SKM-1 treated with dmso at 0.1 percent for 144 hours (cell line): ENCODE measurements around the gene NDUFA13.

Source experiments
- DNase-seq: peaks from one replicate; lab custom pipeline; 2025; ENCODE audit not compliant: unreplicated experiment; lab: John Stamatoyannopoulos, UW

The NDUFA13 gene

DNA sequence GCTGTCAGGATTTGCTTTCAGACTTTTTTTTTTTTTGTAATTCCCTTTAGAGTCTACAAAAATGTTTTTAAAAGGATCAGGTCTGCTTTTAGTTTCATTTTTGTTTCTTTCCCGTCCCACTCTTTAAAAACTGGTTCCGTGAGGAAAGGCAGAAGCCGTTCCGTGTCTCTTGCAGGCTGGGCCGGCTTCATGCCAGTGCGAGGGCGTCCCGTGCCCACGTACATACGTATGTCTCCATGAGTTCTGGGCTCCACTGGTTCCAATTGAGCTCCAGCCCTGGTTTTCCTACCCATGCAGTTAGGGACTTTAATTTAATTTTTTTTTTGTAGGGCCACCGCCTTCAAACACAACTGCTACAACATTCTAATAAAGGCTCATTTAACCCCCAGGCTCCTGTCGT lies 9.4 kb upstream of the NDUFA13 start:
- DNase-seq, result no peak

DNA sequence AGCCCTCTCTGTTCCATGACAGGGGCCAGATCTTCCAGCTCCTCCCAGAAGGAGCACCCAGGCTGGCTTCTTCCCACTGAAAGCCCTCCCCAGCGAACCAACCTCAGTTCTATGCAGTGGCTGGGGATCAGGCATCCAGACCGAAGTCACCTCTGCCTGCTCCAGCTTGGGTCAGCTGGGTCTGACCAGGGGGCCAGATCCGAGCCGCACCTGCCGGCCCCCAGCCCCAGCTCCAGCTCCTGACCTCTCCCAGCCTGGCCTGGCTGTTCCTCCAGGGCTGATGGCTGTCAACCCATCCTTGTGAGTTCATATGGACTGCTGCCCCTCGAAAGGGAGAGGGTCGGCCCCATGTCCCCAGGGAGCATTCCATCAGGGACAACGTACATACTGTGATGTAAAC lies 8.7 kb upstream of the NDUFA13 start:
- DNase-seq, result no peak

DNA sequence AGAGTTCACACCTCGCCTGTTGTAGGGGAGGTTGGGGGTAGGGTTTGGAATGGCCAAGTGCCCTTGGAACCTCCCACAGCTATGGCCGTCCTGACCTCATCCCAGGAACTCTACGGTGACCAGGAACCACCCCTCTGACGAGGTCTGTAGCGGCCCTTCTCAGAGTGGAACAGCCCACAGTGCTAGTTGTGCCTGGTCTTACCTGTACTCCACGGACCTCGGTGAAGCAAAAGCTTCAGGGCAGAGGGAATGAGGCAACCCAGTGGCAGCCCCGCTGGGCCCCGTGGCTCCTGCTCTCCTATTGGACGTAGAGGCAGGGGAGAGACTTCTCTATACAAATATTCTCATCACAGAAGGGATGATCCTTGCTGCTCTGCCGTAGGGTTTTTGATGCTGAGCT lies 7.8 kb upstream of the NDUFA13 start:
- DNase-seq, result no peak

DNA sequence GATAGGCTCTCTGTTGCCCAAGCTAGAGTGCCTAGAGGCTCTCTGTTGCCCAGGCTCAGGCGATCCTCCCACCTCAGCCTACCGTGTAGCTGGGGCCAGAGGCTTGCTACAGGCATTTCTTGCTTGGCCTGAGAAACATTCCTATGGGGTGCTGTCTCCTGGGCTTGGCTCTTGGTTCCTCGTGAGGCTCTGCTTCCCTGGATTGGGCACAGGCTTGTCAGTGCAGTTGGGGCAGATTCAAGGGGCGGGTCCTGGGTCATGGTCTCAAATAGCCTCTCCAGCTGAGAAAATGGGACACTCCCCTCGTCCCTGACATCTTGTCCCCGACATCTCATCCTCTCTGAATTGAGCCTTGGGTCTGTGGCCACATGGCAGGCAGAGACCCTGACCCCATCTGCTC lies 5.6 kb upstream of the NDUFA13 start:
- no peak for DNase-seq

DNA sequence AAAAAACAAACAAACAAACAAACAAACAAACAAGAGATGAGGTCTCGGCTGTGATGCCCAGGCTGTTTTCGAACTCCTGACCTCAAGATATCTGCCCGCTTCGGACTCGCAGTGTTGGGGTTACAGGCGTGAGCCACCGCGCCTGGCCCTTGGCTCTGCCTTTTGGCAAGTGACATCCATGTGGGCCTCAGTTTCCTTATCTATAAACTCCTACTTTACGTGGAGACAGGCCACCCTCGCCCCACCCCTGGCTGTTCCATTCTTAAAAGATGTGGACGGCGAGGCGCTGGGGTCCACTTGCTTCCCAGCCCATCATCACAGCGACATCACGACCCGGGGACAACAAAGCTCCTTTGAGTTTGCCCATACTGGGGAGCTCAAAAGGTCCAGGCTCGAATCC lies 2.3 kb upstream of the NDUFA13 start:
- no peak for DNase-seq

DNA sequence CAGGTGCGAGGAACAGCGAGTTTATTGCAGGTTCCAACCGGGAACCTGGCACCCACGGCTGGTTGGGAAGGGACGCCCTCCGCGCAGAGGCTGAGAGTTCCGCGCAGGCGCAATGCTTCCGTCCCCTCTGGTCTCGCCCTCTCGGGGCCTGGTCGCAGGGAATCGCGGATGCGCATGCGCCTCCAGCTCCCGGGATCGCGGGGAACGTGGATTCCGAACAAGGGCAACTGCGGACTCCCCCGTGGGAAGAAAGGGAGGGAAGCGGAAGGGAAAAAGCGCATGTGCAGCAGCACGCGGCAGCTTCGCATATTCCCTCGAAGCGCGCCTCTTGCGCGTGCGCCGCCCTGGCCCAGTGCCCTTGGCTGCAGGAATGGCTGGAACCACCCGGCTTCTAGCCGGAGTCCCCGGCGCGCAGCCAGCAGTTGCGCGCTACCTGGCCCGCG lies 1.8 kb upstream of the NDUFA13 start:
- DNase-seq, result no peak

DNA sequence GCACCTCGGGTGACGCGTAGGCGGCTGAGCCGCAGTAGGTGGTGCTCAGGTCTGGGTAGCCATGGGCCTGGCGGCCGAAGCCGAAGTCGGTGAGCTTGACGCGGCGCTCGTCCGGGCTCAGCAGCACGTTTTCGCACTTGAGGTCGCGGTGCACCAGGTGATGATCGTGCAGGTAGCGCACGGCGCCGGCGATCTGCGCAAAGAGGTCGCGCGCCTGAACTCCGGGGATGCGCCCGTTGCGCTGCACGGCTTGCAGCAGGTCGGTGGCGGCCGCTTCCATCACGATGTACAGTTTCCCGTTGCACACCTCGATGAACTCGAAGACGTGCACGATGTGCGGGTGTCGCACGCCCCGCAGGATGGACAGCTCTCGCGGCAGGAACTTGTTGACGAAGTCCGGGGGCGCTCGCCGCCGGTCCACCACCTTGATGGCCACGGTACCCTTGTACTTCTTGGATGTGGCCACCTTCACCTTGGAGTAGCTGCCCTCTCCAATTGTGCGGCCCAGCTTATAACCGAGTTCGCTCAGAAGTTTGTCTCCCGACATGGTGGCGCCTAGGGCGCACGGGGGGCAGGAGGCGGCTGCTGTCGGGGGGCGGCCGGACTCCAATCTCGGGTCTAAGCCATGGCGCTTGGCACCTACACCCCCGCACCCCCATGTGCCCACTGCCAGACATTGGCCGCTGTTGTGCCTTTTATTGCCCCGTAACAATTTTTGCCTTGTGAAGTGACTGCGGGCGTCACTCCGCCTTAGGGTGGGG lies 964 bp upstream of the NDUFA13 start, which contains the start of gene TSSK6:
Gene TSSK6 (minus strand): TSS at position 668 of the 761 bp plus-strand sequence. CDS start 121 bp downstream, at position 547.
- no peak for DNase-seq

DNA sequence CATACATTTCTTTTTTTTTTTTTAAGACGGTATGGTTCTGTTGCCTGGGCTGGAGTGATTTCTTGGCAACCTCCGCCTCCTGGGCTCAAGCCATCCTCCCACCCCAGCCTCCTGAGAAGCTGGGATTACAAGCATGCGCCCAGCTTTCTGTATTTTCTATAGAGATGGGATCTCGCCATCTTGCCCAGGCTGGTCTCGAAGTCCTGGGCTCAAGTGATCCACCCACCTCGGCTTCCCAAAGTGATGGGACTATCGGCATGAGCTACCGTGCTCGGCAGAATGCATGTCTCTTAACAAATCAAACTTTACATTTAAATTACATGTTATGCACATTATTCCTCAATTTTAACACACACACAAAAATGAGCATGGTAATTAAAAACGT lies 1.2 kb downstream of the NDUFA13 start:
- DNase-seq, result no peak

DNA sequence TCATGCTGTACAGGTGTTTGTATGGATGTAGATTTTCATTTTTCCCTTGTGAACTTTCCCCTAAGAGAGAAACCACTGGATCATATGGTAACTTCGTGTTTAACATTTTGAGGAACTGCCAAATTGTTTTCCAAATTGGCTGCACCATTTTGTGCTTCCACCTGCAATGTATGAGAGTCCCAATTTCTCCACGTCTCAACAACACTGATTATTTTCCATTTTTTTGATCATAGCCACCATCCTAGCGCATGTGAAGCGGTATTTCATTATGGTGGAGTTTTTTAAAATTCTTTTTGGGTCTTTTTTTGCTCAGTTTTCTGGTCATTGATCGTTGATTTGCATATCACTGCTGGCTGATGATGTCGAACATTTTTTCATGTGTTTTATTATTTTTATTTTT lies 5.0 kb downstream of the NDUFA13 start:
- no peak for DNase-seq

DNA sequence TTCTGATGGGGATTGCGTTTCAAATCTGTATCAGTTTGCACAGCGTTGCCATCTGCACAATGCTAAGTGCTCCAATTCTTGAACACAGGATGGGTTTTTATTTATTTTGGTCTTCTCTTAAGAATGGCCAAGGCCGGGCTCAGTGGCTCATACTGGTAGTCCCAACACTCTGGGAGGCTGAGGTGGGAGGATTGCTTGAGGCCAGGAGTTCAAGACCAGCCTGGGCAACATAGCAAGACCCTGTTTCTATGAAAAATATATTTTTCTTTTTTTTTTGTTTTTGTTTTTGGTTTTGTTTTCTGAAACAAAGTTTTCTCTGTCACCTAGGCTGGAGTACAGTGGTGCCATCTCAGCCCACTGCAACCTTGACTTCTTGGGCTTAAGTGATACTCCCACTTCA lies 7.2 kb downstream of the NDUFA13 start:
- DNase-seq, result no peak

DNA sequence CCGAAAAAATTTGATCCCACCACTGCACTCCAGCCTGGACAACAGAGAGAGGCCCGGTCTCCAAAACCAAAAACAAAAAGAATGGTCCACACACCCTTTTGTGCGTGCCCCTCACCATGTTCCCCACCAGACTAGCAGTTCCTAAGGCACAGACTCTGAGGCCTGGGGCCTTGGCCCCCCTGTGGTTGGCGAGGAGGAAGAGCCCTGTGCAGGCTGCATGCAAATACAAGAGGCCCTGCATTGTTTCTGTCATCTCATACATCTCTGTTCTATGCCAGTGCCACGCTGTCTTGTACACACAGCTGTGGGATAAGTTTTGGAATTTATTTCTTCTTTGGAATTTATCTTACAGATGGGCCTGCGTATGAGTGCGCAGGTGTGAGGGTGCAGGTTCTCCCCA lies 8.0 kb downstream of the NDUFA13 start:
- DNase-seq, result no peak

DNA sequence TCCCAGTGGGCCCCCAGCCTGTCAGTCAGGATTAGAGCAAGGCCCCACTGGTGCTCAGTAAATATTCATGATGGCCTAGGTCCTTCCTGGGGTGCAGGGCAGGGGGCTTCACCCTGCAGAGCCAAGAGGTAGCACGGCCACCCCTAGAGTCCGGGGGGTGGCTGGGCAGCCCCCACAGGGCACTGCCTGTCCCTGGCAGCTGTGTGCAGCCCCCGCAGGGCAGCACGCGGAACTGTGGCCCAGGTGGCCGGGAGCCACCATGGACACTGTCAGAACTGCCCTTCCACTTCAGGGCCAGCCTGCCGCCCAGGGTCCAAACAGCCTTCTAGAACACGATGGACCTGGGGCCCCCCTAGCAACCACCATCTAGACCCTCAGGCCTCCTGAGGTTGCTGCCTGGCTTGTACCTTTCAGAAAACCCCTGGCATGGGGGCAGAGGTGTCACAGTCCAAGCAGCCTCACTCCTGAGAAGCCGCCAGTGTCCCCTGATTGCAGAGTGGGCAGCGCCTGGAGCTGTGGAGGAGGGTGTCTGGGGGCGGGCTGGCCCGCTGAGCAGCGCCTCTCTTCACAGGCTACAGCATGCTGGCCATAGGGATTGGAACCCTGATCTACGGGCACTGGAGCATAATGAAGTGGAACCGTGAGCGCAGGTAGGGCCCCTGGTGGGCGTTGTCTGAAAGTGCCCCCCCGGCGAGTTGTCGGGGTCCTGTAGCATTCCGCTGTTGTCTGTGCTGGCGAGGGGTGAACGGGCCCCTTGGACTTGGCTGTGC lies 9.8 kb downstream of the NDUFA13 start:
- no peak for DNase-seq

DNA sequence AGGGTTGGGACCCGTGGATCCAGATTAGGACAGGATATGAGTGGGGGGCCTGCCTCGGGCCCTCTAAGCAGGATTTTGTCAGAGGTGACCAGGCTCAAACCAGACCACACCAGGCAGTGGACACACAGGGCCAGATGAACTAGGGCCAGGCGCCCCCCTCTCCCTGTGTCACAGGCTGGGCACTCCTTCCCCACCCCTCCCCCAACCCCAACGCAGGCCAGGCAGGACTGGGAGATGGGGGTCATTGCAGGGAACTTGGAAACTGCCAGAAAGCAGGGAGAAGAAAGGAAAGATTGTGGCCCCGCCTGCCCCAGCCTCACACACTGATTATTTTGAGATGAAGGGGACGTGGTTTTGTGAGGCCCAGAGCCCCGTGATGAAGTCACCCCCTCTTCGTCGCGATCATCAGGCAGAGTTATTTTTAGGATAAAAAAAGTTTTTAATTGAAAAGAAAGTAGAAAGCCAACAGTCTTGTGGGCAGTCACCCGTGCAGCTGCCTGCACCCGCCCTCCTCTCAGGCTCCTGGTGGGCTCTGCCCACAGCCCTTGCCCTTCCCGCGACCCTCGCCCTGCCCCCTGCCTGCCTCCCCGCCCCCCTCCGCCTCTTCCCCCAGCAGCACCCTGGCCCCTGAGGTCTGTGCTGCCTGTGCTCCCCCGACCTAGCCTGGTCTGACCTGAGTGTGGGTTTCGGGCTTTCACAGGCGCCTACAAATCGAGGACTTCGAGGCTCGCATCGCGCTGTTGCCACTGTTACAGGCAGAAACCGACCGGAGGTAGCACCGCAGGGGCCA lies 10.8 kb downstream of the NDUFA13 start:
- DNase-seq, result no peak

DNA sequence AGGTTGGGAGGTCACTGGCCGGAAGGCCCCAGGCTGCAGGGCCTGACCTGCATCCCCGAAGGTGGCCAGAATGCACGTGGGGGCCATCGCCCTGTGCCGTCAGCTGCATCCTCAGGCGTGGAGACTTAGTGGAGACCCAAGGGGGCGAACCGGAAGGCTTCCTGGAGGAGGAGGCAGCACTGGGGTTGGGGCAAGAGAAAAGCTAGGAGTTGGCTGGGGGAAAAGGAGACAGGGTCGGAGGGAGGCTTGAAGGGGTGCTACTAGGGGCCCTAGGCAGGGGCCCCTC lies 11.3 kb downstream of the NDUFA13 start:
- no peak for DNase-seq

DNA sequence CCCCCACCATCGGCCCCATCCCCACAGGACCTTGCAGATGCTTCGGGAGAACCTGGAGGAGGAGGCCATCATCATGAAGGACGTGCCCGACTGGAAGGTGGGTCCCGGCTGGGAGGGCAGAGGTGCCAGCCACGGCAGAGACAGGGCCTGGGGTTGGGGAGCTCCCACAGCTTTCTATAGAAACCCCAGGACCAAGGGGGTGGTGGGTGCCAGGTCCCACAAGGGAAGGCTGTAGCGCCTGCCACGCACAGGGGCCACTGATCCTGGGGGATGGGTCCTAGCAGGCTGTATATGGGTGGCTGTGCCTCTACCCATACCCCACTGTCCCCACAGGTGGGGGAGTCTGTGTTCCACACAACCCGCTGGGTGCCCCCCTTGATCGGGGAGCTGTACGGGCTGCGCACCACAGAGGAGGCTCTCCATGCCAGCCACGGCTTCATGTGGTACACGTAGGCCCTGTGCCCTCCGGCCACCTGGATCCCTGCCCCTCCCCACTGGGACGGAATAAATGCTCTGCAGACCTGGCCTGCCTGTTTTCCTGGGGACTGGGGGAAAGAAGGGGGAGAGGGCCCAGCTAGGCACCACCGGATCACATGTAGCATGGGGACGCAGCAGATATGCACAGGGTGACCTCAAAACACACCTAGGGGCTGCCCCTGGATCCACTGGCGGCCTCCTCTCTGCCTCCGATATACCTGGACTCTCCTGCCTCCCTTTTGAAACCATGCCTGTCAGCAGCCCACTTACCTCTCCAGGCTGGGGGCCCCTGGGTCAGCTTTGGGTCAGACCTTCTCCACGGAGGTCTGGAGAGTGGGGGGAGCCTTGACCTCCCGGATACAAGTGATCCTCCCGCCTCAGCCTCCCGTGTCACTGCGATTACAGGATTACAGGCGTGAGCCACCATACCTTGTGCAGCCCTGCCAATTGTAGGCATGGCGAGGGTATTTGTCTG lies 11.9 kb downstream of the NDUFA13 start:
- DNase-seq, result no peak

DNA sequence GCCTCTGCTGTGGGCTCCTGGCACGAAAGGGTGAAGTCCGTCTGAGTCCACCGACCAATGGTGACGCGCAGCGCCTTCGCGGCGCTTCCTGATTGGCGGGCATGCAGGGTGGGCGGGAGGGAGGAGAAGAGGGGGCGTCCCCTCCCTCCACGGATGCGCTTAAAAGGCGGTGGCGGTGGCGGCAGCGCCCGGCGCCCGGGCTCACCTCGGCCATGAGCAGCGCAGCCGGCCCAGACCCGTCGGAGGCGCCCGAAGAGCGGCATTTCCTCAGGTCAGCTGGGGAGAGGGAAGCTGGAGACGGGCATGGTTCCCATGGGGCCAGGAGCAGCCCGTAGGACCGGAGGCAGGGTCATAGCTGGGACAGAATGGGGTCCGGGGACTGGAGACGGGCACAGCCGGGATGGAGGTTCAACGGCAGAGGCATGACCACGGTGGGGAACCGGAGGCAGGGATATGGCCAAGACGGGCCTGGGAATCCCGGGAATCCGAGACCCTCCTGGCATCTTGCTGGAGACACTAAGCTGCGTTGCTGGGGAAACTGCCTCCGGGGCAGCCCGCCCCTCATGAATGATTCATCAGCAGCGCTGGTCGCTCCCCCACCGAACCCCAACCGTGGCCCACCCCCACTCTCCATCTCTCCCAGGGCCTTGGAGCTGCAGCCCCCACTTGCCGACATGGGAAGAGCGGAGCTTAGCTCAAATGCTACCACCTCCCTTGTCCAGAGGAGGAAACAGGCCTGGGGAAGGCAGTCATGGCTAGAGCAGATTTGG lies 12.9 kb downstream of the NDUFA13 start, which contains the start of gene YJEFN3:
Gene YJEFN3 (plus strand): TSS at position 191 of the 770 bp plus-strand sequence. CDS start 22 bp downstream, at position 213.
- DNase-seq, result no peak

DNA sequence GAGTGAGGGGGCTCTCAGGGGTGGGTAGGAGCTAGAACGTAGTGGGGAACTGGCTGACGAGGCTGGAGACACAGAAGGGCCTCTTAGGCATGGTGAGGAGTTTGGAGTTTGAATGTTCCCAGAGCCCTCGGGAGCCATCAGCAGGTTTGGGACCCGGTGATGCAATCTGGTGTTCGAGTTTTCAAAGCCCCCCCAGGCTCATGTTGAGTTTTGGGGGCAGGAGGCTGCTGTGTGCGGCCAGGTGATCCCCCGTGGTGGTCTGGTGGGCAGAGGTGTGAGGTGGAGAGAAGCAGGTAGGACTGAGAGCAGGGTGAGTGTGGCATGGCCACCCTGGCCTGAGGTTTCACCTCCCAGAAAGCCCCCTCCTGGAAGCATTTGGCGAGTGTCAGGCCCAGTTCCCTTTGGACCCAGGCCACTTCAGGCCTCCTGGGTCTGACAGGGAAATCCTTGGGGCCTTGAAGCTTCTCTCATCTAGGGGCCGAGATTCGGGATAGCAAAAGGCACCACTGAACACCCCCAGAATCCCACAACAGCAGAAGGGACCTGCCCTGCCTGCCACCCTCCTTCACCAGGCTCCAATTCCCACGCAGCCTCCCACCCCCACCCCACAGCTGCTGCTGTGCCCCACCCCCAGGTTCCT lies 13.9 kb downstream of the NDUFA13 start:
- DNase-seq, result no peak

DNA sequence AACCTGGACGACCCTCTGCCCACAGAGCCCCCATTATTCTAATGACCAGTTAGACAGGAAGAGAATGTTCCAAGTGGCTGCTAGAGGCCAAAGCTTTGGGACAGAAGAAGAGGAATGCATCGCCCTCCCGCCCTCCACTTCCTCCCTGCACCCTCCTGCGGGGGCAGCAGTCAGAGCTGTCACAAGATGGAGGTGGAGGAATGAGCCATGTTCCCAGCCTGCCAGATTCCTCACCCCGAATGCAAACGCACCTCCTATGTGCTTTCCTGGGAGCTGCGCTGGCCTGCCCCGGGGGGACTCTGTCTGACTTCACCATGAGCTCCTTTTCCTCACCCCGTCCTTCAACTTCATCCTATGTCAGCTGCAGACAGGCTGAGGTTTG lies 14.4 kb downstream of the NDUFA13 start:
- DNase-seq, result no peak

DNA sequence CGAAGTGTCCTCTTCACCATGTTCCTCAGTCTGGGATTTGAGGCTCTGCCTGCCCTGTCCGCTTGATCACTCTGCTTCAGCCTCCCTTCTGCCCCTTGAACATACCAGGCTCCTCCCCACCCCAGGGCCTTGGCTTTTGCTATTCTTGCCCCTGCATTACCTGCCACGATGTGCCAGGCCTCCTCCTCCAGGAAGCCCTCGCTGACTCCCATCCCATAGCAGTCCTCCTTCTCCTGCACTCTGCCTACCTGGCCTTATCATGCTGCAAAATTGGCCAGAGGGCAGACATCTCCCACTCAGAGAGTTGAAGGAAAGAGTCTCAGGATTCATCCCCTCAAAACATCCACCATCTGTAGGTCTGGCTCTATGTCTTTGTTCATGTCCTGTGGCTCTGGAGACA lies 14.9 kb downstream of the NDUFA13 start:
- no peak for DNase-seq
